ENCODE results near the gene PDGFD. TPM values are rescaled to one million over a fixed set of nuclear protein-coding genes. Genes with fewer than 3 reads are reported as not detected.

PDGFD gene
- total RNA-seq, 4 donors from 2014 or later, result 16.1 to 108 (median 36.0) TPM

- Histone ChIP-seq H3K27me3 (no peaks in the 10 kb centered on the region), H3K27ac (no peak overlapping the region), H3K36me3 (no peaks in the 10 kb centered on the region), H3K4me1 (no peaks in the 10 kb centered on the region), H3K4me3 (replicated peaks in 1 of 3) (no peak overlapping the region), H3K9me3 (no peaks in the 10 kb centered on the region)
- intact Hi-C loops (cut with DNase I), result no loop called here
- WGBS, 2 donors, result 57 to 71% methylated on average over 9 of the region's 9 CpGs
- DNase-seq, result no peak
- TF ChIP-seq CTCF (IDR thresholded peaks at IDR 0.05), result no peak
- no peak for TF ChIP-seq POLR2A (IDR thresholded peaks at IDR 0.05)
Observed at GRCh38 chr11:104061853-104062521, 102.0 kb downstream of the PDGFD start.

GRCh38 chr11:104060820-104061219 lies 103.1 kb downstream of the PDGFD start:
- Histone ChIP-seq H3K9me3 (no peaks in the 10 kb centered on the region), H3K27me3 (no peaks in the 10 kb centered on the region), H3K4me3 (replicated peaks in 1 of 3) (no peak overlapping the region), H3K27ac (no peak overlapping the region), H3K4me1 (no peaks in the 10 kb centered on the region), H3K36me3 (no peaks in the 10 kb centered on the region)
- 81 to 82% methylated on average over 1 of the region's 1 CpG for whole genome bisulfite sequencing, 2 donors
- TF ChIP-seq CTCF (IDR thresholded peaks at IDR 0.05) (no peak), POLR2A (IDR thresholded peaks at IDR 0.05) (no peak)
- intact Hi-C loops (cut with DNase I), result no loop called here
- no peak for DNase-seq

- H3K9me3 ChIP-seq, result no peaks in the 10 kb centered on the region
- TF ChIP-seq POLR2A (IDR thresholded peaks at IDR 0.05), result no peak
- no peak for TF ChIP-seq CTCF (IDR thresholded peaks at IDR 0.05)
- 91 to 94% methylated on average over 3 of the region's 3 CpGs for WGBS, 2 donors
- H3K27ac ChIP-seq, result no peak overlapping the region
- no peaks in the 10 kb centered on the region for H3K36me3 ChIP-seq
- intact Hi-C loops (cut with DNase I), result no loop called here
- no peaks in the 10 kb centered on the region for H3K4me1 ChIP-seq
- no peak overlapping the region for H3K4me3 ChIP-seq (replicated peaks in 1 of 3)
- H3K27me3 ChIP-seq, result no peaks in the 10 kb centered on the region
- no peak for DNase-seq
Observed at GRCh38 chr11:104060004-104060794, 103.7 kb downstream of the PDGFD start.

- intact Hi-C loops (cut with DNase I), result no loop called here
- Histone ChIP-seq H3K9me3 (no peaks in the 10 kb centered on the region), H3K27me3 (no peaks in the 10 kb centered on the region), H3K4me3 (replicated peaks in 1 of 3) (no peak overlapping the region), H3K27ac (no peak overlapping the region), H3K36me3 (no peaks in the 10 kb centered on the region), H3K4me1 (no peaks in the 10 kb centered on the region)
- WGBS, 2 donors, result 94 to 95% methylated on average over 4 of the region's 4 CpGs
- no peak for DNase-seq
- TF ChIP-seq CTCF (IDR thresholded peaks at IDR 0.05), result no peak
- TF ChIP-seq POLR2A (IDR thresholded peaks at IDR 0.05), result no peak
Observed at GRCh38 chr11:104058680-104059079, 105.3 kb downstream of the PDGFD start.

GRCh38 chr11:104057908-104058307 lies 106.0 kb downstream of the PDGFD start:
- no peak overlapping the region for H3K27ac ChIP-seq
- intact Hi-C loops (cut with DNase I), result no loop called here
- H3K36me3 ChIP-seq, result no peaks in the 10 kb centered on the region
- TF ChIP-seq CTCF (IDR thresholded peaks at IDR 0.05) (no peak), POLR2A (IDR thresholded peaks at IDR 0.05) (no peak)
- H3K4me3 ChIP-seq (replicated peaks in 1 of 3), result no peak overlapping the region
- no peaks in the 10 kb centered on the region for H3K4me1 ChIP-seq
- H3K9me3 ChIP-seq, result no peaks in the 10 kb centered on the region
- H3K27me3 ChIP-seq, result no peaks in the 10 kb centered on the region
- DNase-seq, result no peak
- 94 to 95% methylated on average over 5 of the region's 5 CpGs for WGBS, 2 donors

Data from thyroid gland (tissue), 4 donors.